Stimulated activated CD8-positive, alpha-beta memory T cell treated with anti-CD3 and anti-CD28 coated beads, Interleukin-7, amount 100 ng/mL, for 4 hours (primary cell): Measurements from ENCODE around the gene HOXA6.

Source experiments
- DNase-seq, 2 donors: peaks; one replicate each; pipeline ENCODE4 v3.0.0-alpha.2; 2020; ENCODE audit warnings: low read depth in 2 of 2

HOXA6 gene

DNA sequence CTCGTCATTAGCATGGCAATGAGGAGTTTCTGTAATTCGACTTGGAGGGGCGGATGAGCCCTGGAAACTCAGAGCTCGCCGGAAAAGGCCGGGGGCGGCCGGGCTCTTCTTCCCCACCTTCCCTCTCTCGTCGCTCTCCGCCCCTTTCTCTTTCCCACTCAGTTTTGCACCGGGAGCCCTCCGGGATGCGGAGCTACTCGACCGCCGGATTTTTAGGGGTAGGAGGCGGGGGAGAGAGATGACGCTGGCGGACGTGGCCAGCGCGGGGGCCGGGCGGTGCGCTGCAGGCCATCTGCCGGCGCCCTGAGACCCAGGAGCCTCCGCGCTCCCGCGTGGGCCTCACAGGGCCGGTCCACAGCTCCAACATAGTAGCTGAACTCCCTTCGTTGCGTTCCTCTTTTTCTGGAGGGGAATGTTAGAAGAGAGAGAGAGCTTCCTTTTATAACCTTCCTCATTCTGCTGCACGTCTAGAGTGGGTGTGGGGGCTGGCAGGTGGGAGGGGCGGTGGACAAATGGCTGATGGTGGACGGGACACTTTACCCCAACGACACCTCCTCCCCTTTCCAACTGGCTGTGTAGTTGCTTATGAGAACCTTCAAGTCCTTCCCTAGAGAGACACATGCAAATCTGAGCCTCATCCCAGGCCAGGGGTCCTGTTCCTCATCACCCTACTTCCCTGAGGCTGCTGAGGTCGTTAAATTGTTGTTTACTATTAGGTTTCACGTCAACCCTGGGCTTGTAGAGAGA lies 50.6 kb downstream of the HOXA6 start:
- no peak for DNase-seq

DNA sequence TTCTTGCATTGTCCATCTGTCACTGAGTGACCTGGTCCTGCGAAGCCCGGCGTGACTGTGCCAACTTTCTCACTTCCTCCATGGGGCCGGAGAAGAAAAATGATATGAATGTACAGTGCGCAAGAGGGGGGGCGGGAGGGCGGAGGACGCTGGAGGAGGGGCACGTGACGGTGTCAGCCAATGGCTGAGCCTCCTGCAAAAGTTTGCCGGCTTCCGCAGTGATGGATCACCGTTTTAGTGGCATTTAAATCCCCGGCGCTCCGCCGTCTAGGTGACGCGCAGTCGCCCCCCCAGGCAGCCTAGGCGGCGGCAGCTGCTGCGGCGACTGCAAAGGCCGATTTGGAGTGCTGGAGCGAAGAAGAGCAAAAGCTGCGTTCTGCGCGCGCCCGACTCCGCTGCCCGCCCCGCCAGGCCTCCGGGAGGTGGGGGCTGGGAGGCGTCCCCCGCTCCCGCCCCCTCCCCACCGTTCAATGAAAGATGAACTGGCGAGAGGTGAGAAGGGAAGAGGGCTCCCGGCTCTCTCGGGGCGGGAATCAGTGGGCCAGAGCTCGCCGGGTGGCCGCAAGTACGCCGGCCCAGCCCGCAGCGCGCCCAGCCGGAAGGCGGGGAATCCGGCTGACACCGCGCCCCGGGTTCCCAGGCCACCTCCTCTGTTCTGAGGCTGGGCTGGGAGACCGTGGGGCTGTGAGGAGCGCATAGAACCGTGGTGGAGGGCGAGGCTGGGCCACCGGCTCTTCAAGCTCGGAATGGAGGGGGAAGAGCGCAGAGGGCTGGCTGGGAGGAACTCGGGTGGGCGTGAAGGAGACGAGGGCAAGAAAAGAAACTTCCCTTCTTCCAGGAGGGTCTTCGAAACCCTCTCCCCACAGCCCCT lies 51.4 kb downstream of the HOXA6 start, which contains the start of gene HOXA1:
TSS of gene HOXA1 (minus strand) at position 104 of the 871 bp plus-strand sequence. CDS start at position 16, 88 bp downstream.
- peak; percentile 56 to 69 for DNase-seq
